Activated T-helper 9 cell treated with anti-CD3 and anti-CD28 coated beads, Interleukin-2, amount 50 U/mL, for 16 hours (primary cell): ENCODE measurements around the gene TGIF2LX.
"Not testable (repeated sequence)": the region's sequence is repeated elsewhere in the genome, so short reads cannot be mapped to it uniquely, and the experiment has no call there.

ENCODE experiments used
- DNase-seq: peaks from one replicate; pipeline ENCODE4 v3.0.0-alpha.2; 2020; ENCODE audit warnings: low read depth

The TGIF2LX gene

GRCh38 chrX:89921665-89922064, at the start of gene TGIF2LX:
Gene TGIF2LX (plus strand): TSS chrX:89921908. CDS start chrX:89922086, 178 bp downstream.
- DNase-seq = not testable (repeated sequence)

- not testable (repeated sequence) for DNase-seq
These were observed 728 bp downstream of the TGIF2LX start for GRCh38 chrX:89922338-89922934.

GRCh38 chrX:89943077-89943476, 21.4 kb downstream of the TGIF2LX start:
- DNase-seq = not testable (repeated sequence)

- not testable (repeated sequence) for DNase-seq
These were observed 43.9 kb downstream of the TGIF2LX start for GRCh38 chrX:89965588-89965987.
